HG02981 (cell line): Measurements from ENCODE around the gene LRRC3C.

Source experiments
- ATAC-seq: cut with Tn5 transposase; IDR thresholded peaks from one replicate; pipeline ENCODE4 v1.9.1; 2021; ENCODE audit warnings: mild to moderate bottlenecking, moderate library complexity; ENCODE audit not compliant: unreplicated experiment

LRRC3C gene

GRCh38 chr17:39974433-39974832, 46.9 kb downstream of the LRRC3C start:
- no peak for ATAC-seq

DNA sequence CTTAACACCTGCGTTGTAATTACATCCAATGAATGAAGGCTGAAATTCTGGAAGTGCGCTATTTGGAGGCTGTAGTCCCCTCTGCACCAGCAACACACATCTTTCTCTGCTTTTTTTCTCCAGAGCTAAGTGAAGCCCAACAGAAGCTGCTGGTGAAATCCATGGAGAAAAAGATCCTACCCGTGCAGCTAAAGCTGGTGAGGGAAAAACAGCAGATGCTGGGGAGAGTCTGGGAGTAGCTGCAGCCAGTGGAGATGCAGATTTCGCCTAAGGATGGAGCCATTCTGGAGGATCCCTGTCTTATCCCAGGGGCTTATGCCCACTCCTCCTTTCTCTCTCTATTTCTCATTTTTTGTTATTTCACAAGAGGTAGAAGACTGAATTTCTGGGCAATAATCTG, 48.3 kb downstream of the LRRC3C start:
- ATAC-seq, result no peak

GRCh38 chr17:39979016-39979670, 51.6 kb downstream of the LRRC3C start:
- no peak for ATAC-seq

- no peak for ATAC-seq
Measured at GRCh38 chr17:39979893-39980350, 52.4 kb downstream of the LRRC3C start.

GRCh38 chr17:39980351-39981206, 53.0 kb downstream of the LRRC3C start, which contains the start of gene PSMD3:
Gene PSMD3, plus strand, starts transcription at chr17:39980807. Its CDS starts 164 bp downstream, at chr17:39980971.
- peak; percentile 95 for ATAC-seq

DNA sequence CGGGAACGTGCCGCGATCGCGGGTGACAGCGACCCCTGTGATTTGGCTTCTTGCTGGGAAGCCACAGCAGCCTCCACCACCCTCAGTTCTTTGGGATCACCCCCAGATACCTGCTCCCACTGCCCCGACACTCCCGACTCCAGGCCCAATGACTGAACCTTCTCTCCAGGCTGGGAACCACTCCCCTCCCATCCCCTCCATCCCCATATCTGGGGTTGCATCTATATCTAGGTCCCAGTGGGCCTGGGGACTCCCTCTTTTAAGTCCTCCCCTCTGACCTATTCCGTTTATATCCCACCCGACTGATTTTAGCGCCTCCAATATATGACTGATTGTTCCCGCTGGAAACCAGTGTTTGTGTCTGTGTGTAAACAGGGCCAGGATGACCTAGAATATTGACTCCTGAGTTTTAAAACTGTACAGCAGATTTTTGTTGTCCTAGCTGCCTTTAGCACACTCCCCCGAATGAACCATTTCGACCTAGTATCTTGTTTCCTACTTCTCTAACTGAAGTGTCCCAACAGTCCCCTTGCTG, 53.7 kb downstream of the LRRC3C start:
- ATAC-seq, result no peak

- ATAC-seq, result no peak
Measured at GRCh38 chr17:39981766-39982375, 54.3 kb downstream of the LRRC3C start.

DNA sequence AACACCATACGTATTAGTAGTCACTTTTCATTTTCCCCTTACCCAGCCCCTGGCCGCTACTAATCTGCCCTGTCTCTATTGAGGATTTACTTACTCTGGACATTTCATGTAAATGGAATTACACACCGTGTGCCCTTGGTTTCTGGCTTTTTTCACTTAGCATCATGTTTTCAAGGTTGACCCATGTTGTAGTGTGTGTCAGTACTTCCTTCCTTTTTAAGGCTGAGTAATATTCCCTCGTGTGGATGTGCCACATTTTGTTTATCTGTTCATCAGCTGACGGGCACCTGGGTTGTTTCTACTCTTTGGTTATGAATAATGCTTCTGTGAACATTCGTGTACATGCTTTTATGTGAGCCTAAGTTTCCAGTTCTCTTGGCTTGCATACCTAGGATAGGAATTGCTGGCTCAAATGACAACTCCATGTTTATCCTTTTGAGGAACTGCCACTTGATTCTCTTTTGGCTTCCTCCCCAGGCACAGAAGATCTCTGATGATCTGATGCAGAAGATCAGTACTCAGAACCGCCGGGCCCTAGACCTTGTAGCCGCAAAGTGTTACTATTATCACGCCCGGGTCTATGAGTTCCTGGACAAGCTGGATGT, 60.8 kb downstream of the LRRC3C start:
- no peak for ATAC-seq

GRCh38 chr17:39994448-39994847, 66.9 kb downstream of the LRRC3C start:
- no peak for ATAC-seq
